GM12873 (cell line): Measurements from ENCODE around the gene COL23A1.
A peak's percentile ranks its signal among the peaks of the same experiment; 100 is the strongest.

Experiments
- CTCF ChIP-seq: IDR thresholded peaks from 2 replicates; pipeline ENCODE4 v1.5.1; 2012; ENCODE audit warnings: low read depth, mild to moderate bottlenecking, moderate library complexity, low read length, control low read depth; ENCODE audit not compliant: insufficient read depth; ENCODE audit errors: missing control alignments

COL23A1 gene

GRCh38 chr5:178281331-178281730, 308.9 kb downstream of the COL23A1 start:
- TF ChIP-seq CTCF, result no peak

- TF ChIP-seq CTCF, result no peak
Measured at GRCh38 chr5:178280631-178281030, 309.6 kb downstream of the COL23A1 start.

GRCh38 chr5:178279723-178280438, 310.3 kb downstream of the COL23A1 start:
- peak; percentile 96 for TF ChIP-seq CTCF

- TF ChIP-seq CTCF, result no peak
Measured at GRCh38 chr5:178279026-178279722, 311.0 kb downstream of the COL23A1 start.

- TF ChIP-seq CTCF, result no peak
Measured at GRCh38 chr5:178278358-178279023, 311.7 kb downstream of the COL23A1 start.

GRCh38 chr5:178277866-178278265, 312.3 kb downstream of the COL23A1 start:
- TF ChIP-seq CTCF, result no peak

- no peak for TF ChIP-seq CTCF
Measured at GRCh38 chr5:178277346-178277745, 312.8 kb downstream of the COL23A1 start.
